GM18499 (cell line): ENCODE results near the gene TNFAIP1.
A peak's percentile ranks its signal among the peaks of the same experiment; 100 is the strongest.

Source experiments
- ATAC-seq: cut with Tn5 transposase; IDR thresholded peaks from one replicate; pipeline ENCODE4 v1.9.1; 2021; ENCODE audit warnings: moderate number of reproducible peaks; ENCODE audit not compliant: insufficient read depth, unreplicated experiment

The TNFAIP1 gene

GRCh38 chr17:28344011-28344410 lies 8.4 kb downstream of the TNFAIP1 start:
- ATAC-seq = no peak

GRCh38 chr17:28344435-28344901 lies 8.9 kb downstream of the TNFAIP1 start:
- ATAC-seq = no peak

- ATAC-seq = no peak
These were observed 10.0 kb downstream of the TNFAIP1 start for GRCh38 chr17:28345419-28346198.

GRCh38 chr17:28346199-28346580 lies 10.6 kb downstream of the TNFAIP1 start:
- ATAC-seq = no peak

- no peak for ATAC-seq
These were observed 11.2 kb downstream of the TNFAIP1 start for GRCh38 chr17:28346746-28347246.

GRCh38 chr17:28347261-28347891 lies 11.8 kb downstream of the TNFAIP1 start:
- no peak for ATAC-seq

- no peak for ATAC-seq
These were observed 13.4 kb downstream of the TNFAIP1 start for GRCh38 chr17:28348979-28349378.

GRCh38 chr17:28350271-28350670 lies 14.7 kb downstream of the TNFAIP1 start:
- ATAC-seq = no peak

GRCh38 chr17:28357061-28357900 lies 21.7 kb downstream of the TNFAIP1 start, which contains the start of gene POLDIP2:
Gene POLDIP2, minus strand, starts transcription at chr17:28357527. Its CDS starts 79 bp downstream, at chr17:28357448.
- peak; percentile 58 for ATAC-seq

GRCh38 chr17:28357901-28358197 lies 22.3 kb downstream of the TNFAIP1 start:
- no peak for ATAC-seq

- ATAC-seq = no peak
These were observed 27.6 kb downstream of the TNFAIP1 start for GRCh38 chr17:28363186-28363585.

GRCh38 chr17:28363776-28364650 lies 28.5 kb downstream of the TNFAIP1 start:
- no peak for ATAC-seq

GRCh38 chr17:28364665-28365363 lies 29.3 kb downstream of the TNFAIP1 start, which contains the start of gene SEBOX:
Gene SEBOX, minus strand, starts transcription at chr17:28365199. Its CDS starts 48 bp downstream, at chr17:28365151.
- no peak for ATAC-seq

GRCh38 chr17:28365487-28365886 lies 29.9 kb downstream of the TNFAIP1 start:
- ATAC-seq = no peak

GRCh38 chr17:28366605-28367004 lies 31.0 kb downstream of the TNFAIP1 start:
- no peak for ATAC-seq

- no peak for ATAC-seq
These were observed 32.2 kb downstream of the TNFAIP1 start for GRCh38 chr17:28367641-28368305.

GRCh38 chr17:28368306-28368831 lies 32.8 kb downstream of the TNFAIP1 start:
- ATAC-seq = no peak

- ATAC-seq = no peak
These were observed 33.5 kb downstream of the TNFAIP1 start for GRCh38 chr17:28368915-28369683.
